GM23248 (cell line): ENCODE results near the gene TRIM38. TPM values are rescaled to one million over a fixed set of nuclear protein-coding genes. Genes with fewer than 3 reads are reported as not detected.

Experiments used
- DNase-seq: peaks from one replicate; pipeline ENCODE4 v3.0.0-alpha.2; 2015
- H2AFZ ChIP-seq: fragments of 200-600 bp; sonication (generic); 2 replicates; pipeline ENCODE4 v1.6.1; 2016; ENCODE audit warnings: antibody characterized with exemption
- H3F3A ChIP-seq: fragments of 200-600 bp; sonication (generic); 2 replicates; pipeline ENCODE4 v1.6.1; 2016; ENCODE audit warnings: mild to moderate bottlenecking, antibody characterized with exemption, mixed run types; ENCODE audit not compliant: insufficient read depth
- H3K27ac ChIP-seq: fragments of 200-600 bp; sonication (generic); 2 replicates; pipeline ENCODE4 v1.5.1; 2016; ENCODE audit warnings: mild to moderate bottlenecking
- H3K27me3 ChIP-seq: fragments of 200-600 bp; sonication (generic); replicated peaks from 2 replicates; pipeline ENCODE4 v1.6.1; 2016; ENCODE audit warnings: mild to moderate bottlenecking; ENCODE audit not compliant: insufficient read depth
- H3K36me3 ChIP-seq: fragments of 200-600 bp; sonication (generic); 2 replicates; pipeline ENCODE4 v1.6.1; 2016; ENCODE audit warnings: low read depth, mild to moderate bottlenecking
- H3K4me1 ChIP-seq: fragments of 200-600 bp; sonication (generic); 2 replicates; pipeline ENCODE4 v1.6.1; 2016; ENCODE audit warnings: mild to moderate bottlenecking; ENCODE audit not compliant: insufficient read depth
- H3K4me2 ChIP-seq: fragments of 200-600 bp; sonication (generic); one replicate; pipeline ENCODE4 v1.6.1; 2016; ENCODE audit warnings: mild to moderate bottlenecking; ENCODE audit not compliant: unreplicated experiment
- H3K4me3 ChIP-seq: fragments of 200-600 bp; sonication (generic); 2 replicates; pipeline ENCODE4 v1.5.1; 2016; ENCODE audit warnings: mild to moderate bottlenecking
- H3K79me2 ChIP-seq: fragments of 200-600 bp; sonication (generic); 2 replicates; pipeline ENCODE4 v1.6.1; 2016; ENCODE audit warnings: mild to moderate bottlenecking; ENCODE audit not compliant: insufficient read depth
- H3K9ac ChIP-seq: fragments of 200-600 bp; sonication (generic); 2 replicates; pipeline ENCODE4 v1.6.1; 2016; ENCODE audit warnings: mild to moderate bottlenecking
- H3K9me2 ChIP-seq: fragments of 200-600 bp; sonication (generic); 2 replicates; pipeline ENCODE4 v1.6.1; 2016; ENCODE audit warnings: mixed run types, mild to moderate bottlenecking, moderate library complexity; ENCODE audit not compliant: insufficient read depth
- H3K9me3 ChIP-seq: fragments of 200-600 bp; sonication (generic); one replicate; pipeline ENCODE4 v1.6.1; 2017; ENCODE audit warnings: low read depth
- H4K20me1 ChIP-seq: fragments of 200-600 bp; sonication (generic); 2 replicates; pipeline ENCODE4 v1.6.0; 2016; ENCODE audit not compliant: insufficient read depth
- EZH2 ChIP-seq: fragments of 200-600 bp; sonication (generic); IDR thresholded peaks from 2 replicates; pipeline ENCODE4 v1.6.1; 2018; ENCODE audit warnings: antibody characterized with exemption, mild to moderate bottlenecking; ENCODE audit not compliant: insufficient read depth, poor library complexity, severe bottlenecking
- EZH2phosphoT487 ChIP-seq: fragments of 200-600 bp; sonication (generic); IDR thresholded peaks from 2 replicates; pipeline ENCODE4 v1.6.1; 2018; ENCODE audit warnings: antibody characterized with exemption, moderate library complexity, mild to moderate bottlenecking, low read depth; ENCODE audit not compliant: insufficient read depth
- WGBS, 2 experiments: methylation state at CpG; one replicate each; pipeline ENCODE4 v1.1.6; 2015 to 2017; ENCODE audit warnings: low lambda C conversion rate in 2 of 2, low coverage in 1 of 2; ENCODE audit errors: missing lambda C conversion rate in 2 of 2; 5-methylcytosine and 5-hydroxymethylcytosine counted together
- in situ Hi-C: fragments of 300-500 bp; cut with MboI; formaldehyde crosslinking; loops from 2 replicates; pipeline ENCODE4 v1.15.0; 2020
- polyA plus RNA-seq: library from polyadenylated mRNA; unstranded; fragments of >200 nt; fragmentation: Nextera tagmentation; extraction: Ambion mirVana; gene quantifications from 2 replicates; pipeline ENCODE4 v1.2.1, GENCODE V29; 2016
- total RNA-seq: library from RNA; depleted of rRNA; stranded (reverse); fragments of >200 nt; shearing (Covaris generic); gene quantifications from 2 replicates; pipeline ENCODE4 v1.2.3, GENCODE V29; 2014; rRNA removed

The TRIM38 gene, protein sequence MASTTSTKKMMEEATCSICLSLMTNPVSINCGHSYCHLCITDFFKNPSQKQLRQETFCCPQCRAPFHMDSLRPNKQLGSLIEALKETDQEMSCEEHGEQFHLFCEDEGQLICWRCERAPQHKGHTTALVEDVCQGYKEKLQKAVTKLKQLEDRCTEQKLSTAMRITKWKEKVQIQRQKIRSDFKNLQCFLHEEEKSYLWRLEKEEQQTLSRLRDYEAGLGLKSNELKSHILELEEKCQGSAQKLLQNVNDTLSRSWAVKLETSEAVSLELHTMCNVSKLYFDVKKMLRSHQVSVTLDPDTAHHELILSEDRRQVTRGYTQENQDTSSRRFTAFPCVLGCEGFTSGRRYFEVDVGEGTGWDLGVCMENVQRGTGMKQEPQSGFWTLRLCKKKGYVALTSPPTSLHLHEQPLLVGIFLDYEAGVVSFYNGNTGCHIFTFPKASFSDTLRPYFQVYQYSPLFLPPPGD
- total RNA-seq = 5.9 and 7.6 TPM in 2 replicates
- polyA plus RNA-seq = 6.5 and 7.3 TPM in 2 replicates

DNA sequence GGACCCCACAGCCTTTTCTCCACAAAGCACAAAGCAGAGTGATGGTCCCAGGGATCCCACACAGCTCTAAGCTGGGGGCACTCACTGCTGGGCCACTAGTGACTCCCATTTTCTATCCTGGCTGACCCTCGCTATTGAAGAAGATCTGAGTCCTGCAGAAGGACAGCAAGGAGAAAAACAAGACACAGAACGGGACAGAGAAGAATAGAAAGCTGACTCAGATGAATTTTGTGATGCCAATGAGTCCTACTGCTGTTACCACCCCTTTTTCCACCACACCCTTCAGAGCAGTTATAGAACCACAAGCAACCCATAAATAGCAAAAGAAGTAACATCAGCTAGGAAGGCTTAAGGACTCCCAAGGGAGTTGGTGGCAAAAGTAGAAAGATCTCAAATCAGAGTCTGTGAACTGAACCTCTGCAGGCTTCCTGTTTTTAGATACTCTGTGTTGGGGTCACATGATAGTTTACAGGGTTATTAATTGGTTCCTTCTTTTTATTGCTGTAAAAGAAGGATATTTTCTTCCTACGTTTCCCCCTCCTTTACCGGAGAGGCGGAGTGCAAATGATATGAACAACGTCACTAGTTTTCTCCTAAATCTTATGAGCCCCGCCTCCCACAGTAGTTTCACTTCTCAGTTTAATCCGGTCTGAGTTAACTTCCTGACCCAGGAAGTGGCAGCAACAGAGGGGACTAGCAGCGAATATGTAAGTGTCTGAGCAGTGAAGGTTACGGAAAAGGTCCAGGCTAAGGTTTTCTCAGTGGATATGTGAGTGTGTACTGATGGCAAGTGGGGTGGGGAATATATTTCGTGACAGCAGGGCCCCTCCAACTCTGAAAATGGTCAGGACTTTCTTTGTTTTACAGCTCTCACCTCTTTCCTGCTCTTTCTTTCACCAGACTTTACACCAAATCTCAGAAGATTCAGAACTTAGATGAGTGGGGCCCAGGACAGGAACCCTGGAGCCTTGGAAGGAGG lies at the start of gene TRIM38:
TSS of gene TRIM38 (plus strand) at position 654 of the 979 bp plus-strand sequence. CDS start 3,721 bp downstream, outside the sequence.
- H2AFZ ChIP-seq = peak within 1 kb of the TSS; percentile 87
- H3K4me3 ChIP-seq = peak within 1 kb of the TSS; percentile 91
- in situ Hi-C loops = no loop called here
- peak within 1 kb of the TSS; percentile 94 for H3K9ac ChIP-seq
- no peaks in the 10 kb centered on the region for H3K9me3 ChIP-seq
- H3K27ac ChIP-seq = peak within 1 kb of the TSS; percentile 94
- H3F3A ChIP-seq = peaks cover 23% of the 10 kb centered on the region
- no peaks in the 10 kb centered on the region for H3K9me2 ChIP-seq
- H3K27me3 ChIP-seq = no peaks in the 10 kb centered on the region
- WGBS, 2 experiments = 0 to 1% methylated on average over 11 of the region's 11 CpGs
- no peak for TF ChIP-seq EZH2
- TF ChIP-seq EZH2phosphoT487 = no peak
- peak; percentile 97 for DNase-seq
- H3K79me2 ChIP-seq = peaks cover 40% of the 10 kb centered on the region
- peak within 1 kb of the TSS; percentile 98 for H3K4me2 ChIP-seq
- H4K20me1 ChIP-seq = no peaks in the 10 kb centered on the region
- peaks cover 31% of the 10 kb centered on the region for H3K4me1 ChIP-seq
- peaks cover 4% of the 10 kb centered on the region; the same call in 1 of the 2 replicates for H3K36me3 ChIP-seq

DNA sequence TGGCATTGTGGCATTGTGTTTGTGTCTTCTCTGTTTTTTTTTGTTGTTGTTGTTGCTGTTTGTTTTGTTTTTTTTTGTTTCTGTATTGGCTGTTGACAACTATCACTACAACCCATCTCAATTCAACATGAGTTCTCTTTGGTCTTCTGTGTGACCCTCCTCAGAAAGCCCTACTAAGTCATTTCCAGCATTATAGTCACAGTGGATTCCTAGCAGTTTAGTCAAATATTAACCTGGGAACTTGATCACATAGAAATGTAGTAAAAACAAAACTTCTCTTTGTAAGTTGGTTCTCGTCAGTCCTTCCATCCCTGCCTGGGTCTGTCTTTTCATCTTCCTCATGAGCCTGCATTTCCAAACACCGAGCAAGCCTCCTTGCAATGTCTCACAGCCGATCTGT lies 48.9 kb upstream of the TRIM38 start:
- H3K4me1 ChIP-seq = no peaks in the 10 kb centered on the region
- no peaks in the 10 kb centered on the region for H3K27me3 ChIP-seq
- no peak overlapping the region for H3K9ac ChIP-seq
- no peak overlapping the region for H2AFZ ChIP-seq
- no peak overlapping the region for H3K27ac ChIP-seq
- no peak overlapping the region for H3K4me2 ChIP-seq
- no peaks in the 10 kb centered on the region for H3F3A ChIP-seq
- 63 to 70% methylated on average over 3 of the region's 3 CpGs for WGBS, 2 experiments
- no peaks in the 10 kb centered on the region for H3K79me2 ChIP-seq
- no peak for TF ChIP-seq EZH2
- no peak for TF ChIP-seq EZH2phosphoT487
- no peaks in the 10 kb centered on the region for H3K36me3 ChIP-seq
- no peak overlapping the region for H3K4me3 ChIP-seq
- H3K9me2 ChIP-seq = no peaks in the 10 kb centered on the region
- DNase-seq = no peak
- H3K9me3 ChIP-seq = no peaks in the 10 kb centered on the region
- no peaks in the 10 kb centered on the region for H4K20me1 ChIP-seq
- in situ Hi-C loops = no loop called here

DNA sequence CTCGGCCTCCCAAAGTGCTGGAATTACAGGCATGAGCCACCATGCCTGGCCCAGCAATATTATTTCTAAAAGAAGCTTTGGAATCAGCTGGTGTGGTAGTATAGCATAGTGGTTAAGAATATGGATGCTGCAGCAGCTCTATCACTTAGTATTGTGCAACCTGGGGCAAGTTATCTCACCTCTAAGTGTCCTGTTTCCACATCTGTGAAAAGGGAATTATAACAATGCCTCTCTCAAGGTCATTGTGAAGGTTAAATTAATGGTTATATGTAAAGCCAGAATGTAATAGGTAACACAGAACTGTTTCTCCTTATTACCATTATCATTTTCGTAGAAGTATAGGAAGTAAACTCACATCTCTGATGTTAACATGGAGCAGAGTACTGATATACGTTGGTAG lies 46.3 kb upstream of the TRIM38 start:
- no peak for DNase-seq
- Histone ChIP-seq H3K9ac (no peak overlapping the region), H3K79me2 (no peaks in the 10 kb centered on the region), H3K9me3 (no peaks in the 10 kb centered on the region), H3K4me2 (no peak overlapping the region), H3F3A (no peaks in the 10 kb centered on the region), H2AFZ (no peak overlapping the region), H3K27ac (no peak overlapping the region), H4K20me1 (no peaks in the 10 kb centered on the region), H3K4me1 (no peaks in the 10 kb centered on the region), H3K27me3 (no peaks in the 10 kb centered on the region), H3K4me3 (no peak overlapping the region), H3K36me3 (no peaks in the 10 kb centered on the region), H3K9me2 (no peaks in the 10 kb centered on the region)
- in situ Hi-C loops = no loop called here
- 16 to 22% methylated on average over 3 of the region's 3 CpGs for WGBS, 2 experiments
- TF ChIP-seq EZH2 (no peak), EZH2phosphoT487 (no peak)
